WTC11 (cell line): ENCODE measurements around the gene ZNF827.

Source experiments
- NFATC4 ChIP-seq: fragments of 250-450 bp; sonication (Bioruptor Pico); IDR thresholded peaks from 2 replicates; pipeline ENCODE4 v1.9.0; 2021; ENCODE audit warnings: mild to moderate bottlenecking
- RORB ChIP-seq: fragments of 250-450 bp; sonication (Bioruptor Pico); IDR thresholded peaks from 2 replicates; pipeline ENCODE4 v1.9.0; 2021; ENCODE audit warnings: mild to moderate bottlenecking
- TF ChIP-seq, protein P1 (sequence below): fragments of 200-600 bp; IDR thresholded peaks from 2 replicates; pipeline ENCODE4 v1.8.0; 2022; ENCODE audit warnings: antibody characterized with exemption
- TF ChIP-seq, protein P2 (sequence below): sonication (generic); formaldehyde crosslinking; IDR thresholded peaks from 2 replicates; pipeline ENCODE4 v1.8.0; 2023; ENCODE audit warnings: mild to moderate bottlenecking, missing genetic modification reagents
- TF ChIP-seq, protein P3 (sequence below): sonication (generic); formaldehyde crosslinking; IDR thresholded peaks from 2 replicates; pipeline ENCODE4 v1.8.1; 2023; ENCODE audit warnings: mild to moderate bottlenecking, missing genetic modification reagents, moderate library complexity
- TF ChIP-seq, protein P4 (sequence below): sonication (generic); formaldehyde crosslinking; IDR thresholded peaks from 2 replicates; pipeline ENCODE4 v1.8.0; 2022; ENCODE audit warnings: mild to moderate bottlenecking, missing genetic modification reagents
- TF ChIP-seq, protein P5 (sequence below): sonication (generic); formaldehyde crosslinking; IDR thresholded peaks from 2 replicates; pipeline ENCODE4 v1.8.1; 2022; ENCODE audit warnings: low read depth, mild to moderate bottlenecking, moderate library complexity, missing genetic modification reagents, borderline replicate concordance
- TF ChIP-seq, protein P6 (sequence below): sonication (generic); formaldehyde crosslinking; IDR thresholded peaks from 2 replicates; pipeline ENCODE4 v1.8.1; 2023; ENCODE audit warnings: mild to moderate bottlenecking, missing genetic modification reagents

DNA sequence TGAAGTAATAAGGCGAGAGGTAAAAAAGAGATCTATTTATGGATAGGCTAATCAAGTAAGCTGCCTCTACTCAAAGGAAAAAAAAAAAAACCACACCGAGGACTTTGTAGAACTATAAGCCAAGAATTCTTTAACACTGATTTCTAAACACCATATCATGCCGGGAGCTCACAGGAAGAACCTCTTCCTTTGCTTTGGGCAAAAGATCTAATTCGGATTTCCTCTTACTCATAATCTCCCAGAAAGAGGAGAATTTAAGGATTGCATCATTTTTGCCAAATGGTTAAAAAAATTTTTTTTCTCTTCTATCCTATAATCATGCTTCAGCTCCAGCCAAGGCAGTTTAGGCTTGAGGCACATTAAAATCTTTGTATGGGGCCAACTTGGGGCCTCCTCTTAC, 95.5 kb downstream of the ZNF827 start:
- TF ChIP-seq, protein P1, sequence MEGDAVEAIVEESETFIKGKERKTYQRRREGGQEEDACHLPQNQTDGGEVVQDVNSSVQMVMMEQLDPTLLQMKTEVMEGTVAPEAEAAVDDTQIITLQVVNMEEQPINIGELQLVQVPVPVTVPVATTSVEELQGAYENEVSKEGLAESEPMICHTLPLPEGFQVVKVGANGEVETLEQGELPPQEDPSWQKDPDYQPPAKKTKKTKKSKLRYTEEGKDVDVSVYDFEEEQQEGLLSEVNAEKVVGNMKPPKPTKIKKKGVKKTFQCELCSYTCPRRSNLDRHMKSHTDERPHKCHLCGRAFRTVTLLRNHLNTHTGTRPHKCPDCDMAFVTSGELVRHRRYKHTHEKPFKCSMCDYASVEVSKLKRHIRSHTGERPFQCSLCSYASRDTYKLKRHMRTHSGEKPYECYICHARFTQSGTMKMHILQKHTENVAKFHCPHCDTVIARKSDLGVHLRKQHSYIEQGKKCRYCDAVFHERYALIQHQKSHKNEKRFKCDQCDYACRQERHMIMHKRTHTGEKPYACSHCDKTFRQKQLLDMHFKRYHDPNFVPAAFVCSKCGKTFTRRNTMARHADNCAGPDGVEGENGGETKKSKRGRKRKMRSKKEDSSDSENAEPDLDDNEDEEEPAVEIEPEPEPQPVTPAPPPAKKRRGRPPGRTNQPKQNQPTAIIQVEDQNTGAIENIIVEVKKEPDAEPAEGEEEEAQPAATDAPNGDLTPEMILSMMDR = no peak
- TF ChIP-seq RORB (CRISPR knock-in tag) (no peak), NFATC4 (CRISPR knock-in tag) (no peak)
- TF ChIP-seq, protein P2, sequence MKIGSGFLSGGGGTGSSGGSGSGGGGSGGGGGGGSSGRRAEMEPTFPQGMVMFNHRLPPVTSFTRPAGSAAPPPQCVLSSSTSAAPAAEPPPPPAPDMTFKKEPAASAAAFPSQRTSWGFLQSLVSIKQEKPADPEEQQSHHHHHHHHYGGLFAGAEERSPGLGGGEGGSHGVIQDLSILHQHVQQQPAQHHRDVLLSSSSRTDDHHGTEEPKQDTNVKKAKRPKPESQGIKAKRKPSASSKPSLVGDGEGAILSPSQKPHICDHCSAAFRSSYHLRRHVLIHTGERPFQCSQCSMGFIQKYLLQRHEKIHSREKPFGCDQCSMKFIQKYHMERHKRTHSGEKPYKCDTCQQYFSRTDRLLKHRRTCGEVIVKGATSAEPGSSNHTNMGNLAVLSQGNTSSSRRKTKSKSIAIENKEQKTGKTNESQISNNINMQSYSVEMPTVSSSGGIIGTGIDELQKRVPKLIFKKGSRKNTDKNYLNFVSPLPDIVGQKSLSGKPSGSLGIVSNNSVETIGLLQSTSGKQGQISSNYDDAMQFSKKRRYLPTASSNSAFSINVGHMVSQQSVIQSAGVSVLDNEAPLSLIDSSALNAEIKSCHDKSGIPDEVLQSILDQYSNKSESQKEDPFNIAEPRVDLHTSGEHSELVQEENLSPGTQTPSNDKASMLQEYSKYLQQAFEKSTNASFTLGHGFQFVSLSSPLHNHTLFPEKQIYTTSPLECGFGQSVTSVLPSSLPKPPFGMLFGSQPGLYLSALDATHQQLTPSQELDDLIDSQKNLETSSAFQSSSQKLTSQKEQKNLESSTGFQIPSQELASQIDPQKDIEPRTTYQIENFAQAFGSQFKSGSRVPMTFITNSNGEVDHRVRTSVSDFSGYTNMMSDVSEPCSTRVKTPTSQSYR (CRISPR knock-in tag) = no peak
- TF ChIP-seq, protein P3, sequence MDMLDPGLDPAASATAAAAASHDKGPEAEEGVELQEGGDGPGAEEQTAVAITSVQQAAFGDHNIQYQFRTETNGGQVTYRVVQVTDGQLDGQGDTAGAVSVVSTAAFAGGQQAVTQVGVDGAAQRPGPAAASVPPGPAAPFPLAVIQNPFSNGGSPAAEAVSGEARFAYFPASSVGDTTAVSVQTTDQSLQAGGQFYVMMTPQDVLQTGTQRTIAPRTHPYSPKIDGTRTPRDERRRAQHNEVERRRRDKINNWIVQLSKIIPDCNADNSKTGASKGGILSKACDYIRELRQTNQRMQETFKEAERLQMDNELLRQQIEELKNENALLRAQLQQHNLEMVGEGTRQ (CRISPR knock-in tag) = no peak
- TF ChIP-seq, protein P4, sequence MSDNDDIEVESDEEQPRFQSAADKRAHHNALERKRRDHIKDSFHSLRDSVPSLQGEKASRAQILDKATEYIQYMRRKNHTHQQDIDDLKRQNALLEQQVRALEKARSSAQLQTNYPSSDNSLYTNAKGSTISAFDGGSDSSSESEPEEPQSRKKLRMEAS (CRISPR knock-in tag) = no peak
- TF ChIP-seq, protein P5, sequence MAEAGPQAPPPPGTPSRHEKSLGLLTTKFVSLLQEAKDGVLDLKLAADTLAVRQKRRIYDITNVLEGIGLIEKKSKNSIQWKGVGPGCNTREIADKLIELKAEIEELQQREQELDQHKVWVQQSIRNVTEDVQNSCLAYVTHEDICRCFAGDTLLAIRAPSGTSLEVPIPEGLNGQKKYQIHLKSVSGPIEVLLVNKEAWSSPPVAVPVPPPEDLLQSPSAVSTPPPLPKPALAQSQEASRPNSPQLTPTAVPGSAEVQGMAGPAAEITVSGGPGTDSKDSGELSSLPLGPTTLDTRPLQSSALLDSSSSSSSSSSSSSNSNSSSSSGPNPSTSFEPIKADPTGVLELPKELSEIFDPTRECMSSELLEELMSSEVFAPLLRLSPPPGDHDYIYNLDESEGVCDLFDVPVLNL (CRISPR knock-in tag) = no peak
- TF ChIP-seq, protein P6, sequence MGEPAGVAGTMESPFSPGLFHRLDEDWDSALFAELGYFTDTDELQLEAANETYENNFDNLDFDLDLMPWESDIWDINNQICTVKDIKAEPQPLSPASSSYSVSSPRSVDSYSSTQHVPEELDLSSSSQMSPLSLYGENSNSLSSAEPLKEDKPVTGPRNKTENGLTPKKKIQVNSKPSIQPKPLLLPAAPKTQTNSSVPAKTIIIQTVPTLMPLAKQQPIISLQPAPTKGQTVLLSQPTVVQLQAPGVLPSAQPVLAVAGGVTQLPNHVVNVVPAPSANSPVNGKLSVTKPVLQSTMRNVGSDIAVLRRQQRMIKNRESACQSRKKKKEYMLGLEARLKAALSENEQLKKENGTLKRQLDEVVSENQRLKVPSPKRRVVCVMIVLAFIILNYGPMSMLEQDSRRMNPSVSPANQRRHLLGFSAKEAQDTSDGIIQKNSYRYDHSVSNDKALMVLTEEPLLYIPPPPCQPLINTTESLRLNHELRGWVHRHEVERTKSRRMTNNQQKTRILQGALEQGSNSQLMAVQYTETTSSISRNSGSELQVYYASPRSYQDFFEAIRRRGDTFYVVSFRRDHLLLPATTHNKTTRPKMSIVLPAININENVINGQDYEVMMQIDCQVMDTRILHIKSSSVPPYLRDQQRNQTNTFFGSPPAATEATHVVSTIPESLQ = no peak
